Measurements from ENCODE around the gene EFS.
"Not testable (repeated sequence)": the region's sequence is repeated elsewhere in the genome, so short reads cannot be mapped to it uniquely, and the experiment has no call there.

The EFS gene

GRCh38 chr14:23398348-23398747, 33.4 kb upstream of the EFS start:
- no peak overlapping the region for H4K5ac ChIP-seq (ENCODE audit: low read length)
- H3K27ac ChIP-seq (ENCODE audit: low read depth, low read length): no peak overlapping the region
- H3K27me3 ChIP-seq (ENCODE audit: insufficient read depth, low read length, poor library complexity): no peaks in the 10 kb centered on the region
- no peak overlapping the region for H2BK15ac ChIP-seq (replicated peaks; ENCODE audit: low read depth)
- no peaks in the 10 kb centered on the region for H3K4me1 ChIP-seq (ENCODE audit: control insufficient read depth, low read depth, low read length)
- H3K79me1 ChIP-seq (ENCODE audit: low read length): no peaks in the 10 kb centered on the region
- no peaks in the 10 kb centered on the region for H3K79me2 ChIP-seq (ENCODE audit: control insufficient read depth, insufficient read depth, low read length)
- H4K8ac ChIP-seq (ENCODE audit: low read depth, low read length): no peak overlapping the region
- DNase-seq: no peak
- no CpG with 5 or more reads among the region's 4 CpGs for WGBS (ENCODE audit: extremely low coverage, insufficient coverage, low lambda C conversion rate)
- no peak overlapping the region for H3K4me2 ChIP-seq (ENCODE audit: low read length)
- no peak overlapping the region for H3K56ac ChIP-seq (ENCODE audit: low read length)
- H3K36me3 ChIP-seq (ENCODE audit: control insufficient read depth, insufficient read depth, low read length): no peaks in the 10 kb centered on the region
- H3K4ac ChIP-seq (ENCODE audit: low read depth, low read length): no peak overlapping the region
- H2AK5ac ChIP-seq (ENCODE audit: low read length): no peak overlapping the region
- H2BK120ac ChIP-seq (ENCODE audit: low read depth, low read length): no peak overlapping the region
- no peak overlapping the region for H3K4me3 ChIP-seq (ENCODE audit: low read length)
- H3K9ac ChIP-seq (ENCODE audit: low read length): no peak overlapping the region
- H2BK5ac ChIP-seq (ENCODE audit: low read length): no peak overlapping the region
- H3K18ac ChIP-seq (ENCODE audit: low read length): no peak overlapping the region
- no peak overlapping the region for H3K23ac ChIP-seq (ENCODE audit: low read length)

GRCh38 chr14:23396781-23397407, 31.9 kb upstream of the EFS start:
- H4K8ac ChIP-seq (ENCODE audit: low read depth, low read length): no peak overlapping the region
- no peaks in the 10 kb centered on the region for H3K4me1 ChIP-seq (ENCODE audit: control insufficient read depth, low read depth, low read length)
- H3K9ac ChIP-seq (ENCODE audit: low read length): no peak overlapping the region
- H3K79me2 ChIP-seq (ENCODE audit: control insufficient read depth, insufficient read depth, low read length): no peaks in the 10 kb centered on the region
- no peak overlapping the region for H3K27ac ChIP-seq (ENCODE audit: low read depth, low read length)
- H3K4ac ChIP-seq (ENCODE audit: low read depth, low read length): no peak overlapping the region
- H2BK15ac ChIP-seq (replicated peaks; ENCODE audit: low read depth): no peak overlapping the region
- no peak overlapping the region for H3K18ac ChIP-seq (ENCODE audit: low read length)
- H3K4me2 ChIP-seq (ENCODE audit: low read length): no peak overlapping the region
- no peaks in the 10 kb centered on the region for H3K27me3 ChIP-seq (ENCODE audit: insufficient read depth, low read length, poor library complexity)
- H3K79me1 ChIP-seq (ENCODE audit: low read length): no peaks in the 10 kb centered on the region
- H2BK5ac ChIP-seq (ENCODE audit: low read length): no peak overlapping the region
- H2BK120ac ChIP-seq (ENCODE audit: low read depth, low read length): no peak overlapping the region
- no peak for DNase-seq
- WGBS (ENCODE audit: extremely low coverage, insufficient coverage, low lambda C conversion rate): no CpG with 5 or more reads among the region's 10 CpGs
- H4K5ac ChIP-seq (ENCODE audit: low read length): no peak overlapping the region
- H2AK5ac ChIP-seq (ENCODE audit: low read length): no peak overlapping the region
- no peak overlapping the region for H3K23ac ChIP-seq (ENCODE audit: low read length)
- H3K4me3 ChIP-seq (ENCODE audit: low read length): no peak overlapping the region
- H3K36me3 ChIP-seq (ENCODE audit: control insufficient read depth, insufficient read depth, low read length): no peaks in the 10 kb centered on the region
- H3K56ac ChIP-seq (ENCODE audit: low read length): no peak overlapping the region

GRCh38 chr14:23396126-23396525, 31.2 kb upstream of the EFS start:
- Histone ChIP-seq H2BK15ac (replicated peaks; ENCODE audit: low read depth) (no peak overlapping the region), H3K79me1 (ENCODE audit: low read length) (no peaks in the 10 kb centered on the region), H3K4me1 (ENCODE audit: control insufficient read depth, low read depth, low read length) (no peaks in the 10 kb centered on the region), H3K36me3 (ENCODE audit: control insufficient read depth, insufficient read depth, low read length) (no peaks in the 10 kb centered on the region), H2AK5ac (ENCODE audit: low read length) (no peak overlapping the region), H4K8ac (ENCODE audit: low read depth, low read length) (no peak overlapping the region), H3K27me3 (ENCODE audit: insufficient read depth, low read length, poor library complexity) (no peaks in the 10 kb centered on the region), H3K18ac (ENCODE audit: low read length) (no peak overlapping the region), H3K9ac (ENCODE audit: low read length) (no peak overlapping the region), H3K4ac (ENCODE audit: low read depth, low read length) (no peak overlapping the region), H3K56ac (ENCODE audit: low read length) (no peak overlapping the region), H4K5ac (ENCODE audit: low read length) (no peak overlapping the region), H3K27ac (ENCODE audit: low read depth, low read length) (no peak overlapping the region), H3K79me2 (ENCODE audit: control insufficient read depth, insufficient read depth, low read length) (no peaks in the 10 kb centered on the region), H3K4me2 (ENCODE audit: low read length) (no peak overlapping the region), H3K23ac (ENCODE audit: low read length) (no peak overlapping the region), H3K4me3 (ENCODE audit: low read length) (no peak overlapping the region), H2BK120ac (ENCODE audit: low read depth, low read length) (no peak overlapping the region), H2BK5ac (ENCODE audit: low read length) (no peak overlapping the region)
- no CpG with 5 or more reads among the region's 10 CpGs for WGBS (ENCODE audit: extremely low coverage, insufficient coverage, low lambda C conversion rate)
- DNase-seq: no peak

- no peak overlapping the region for H3K18ac ChIP-seq (ENCODE audit: low read length)
- no peak overlapping the region for H4K8ac ChIP-seq (ENCODE audit: low read depth, low read length)
- H2BK120ac ChIP-seq (ENCODE audit: low read depth, low read length): no peak overlapping the region
- no peak overlapping the region for H2BK5ac ChIP-seq (ENCODE audit: low read length)
- no peak overlapping the region for H3K27ac ChIP-seq (ENCODE audit: low read depth, low read length)
- no peak overlapping the region for H3K4ac ChIP-seq (ENCODE audit: low read depth, low read length)
- H3K36me3 ChIP-seq (ENCODE audit: control insufficient read depth, insufficient read depth, low read length): no peaks in the 10 kb centered on the region
- H3K79me1 ChIP-seq (ENCODE audit: low read length): no peaks in the 10 kb centered on the region
- no peak overlapping the region for H2BK15ac ChIP-seq (replicated peaks; ENCODE audit: low read depth)
- no peak overlapping the region for H2AK5ac ChIP-seq (ENCODE audit: low read length)
- WGBS (ENCODE audit: extremely low coverage, insufficient coverage, low lambda C conversion rate): no CpG with 5 or more reads among the region's 7 CpGs
- H3K9ac ChIP-seq (ENCODE audit: low read length): no peak overlapping the region
- DNase-seq: peak; percentile 13
- H3K4me1 ChIP-seq (ENCODE audit: control insufficient read depth, low read depth, low read length): no peaks in the 10 kb centered on the region
- no peak overlapping the region for H3K23ac ChIP-seq (ENCODE audit: low read length)
- H3K4me2 ChIP-seq (ENCODE audit: low read length): no peak overlapping the region
- H3K27me3 ChIP-seq (ENCODE audit: insufficient read depth, low read length, poor library complexity): no peaks in the 10 kb centered on the region
- no peaks in the 10 kb centered on the region for H3K79me2 ChIP-seq (ENCODE audit: control insufficient read depth, insufficient read depth, low read length)
- H4K5ac ChIP-seq (ENCODE audit: low read length): no peak overlapping the region
- H3K4me3 ChIP-seq (ENCODE audit: low read length): no peak overlapping the region
- no peak overlapping the region for H3K56ac ChIP-seq (ENCODE audit: low read length)
Measured at GRCh38 chr14:23392613-23393012, 27.6 kb upstream of the EFS start.

GRCh38 chr14:23389871-23390270, 24.9 kb upstream of the EFS start:
- WGBS (ENCODE audit: extremely low coverage, insufficient coverage, low lambda C conversion rate): no CpG with 5 or more reads among the region's 19 CpGs

GRCh38 chr14:23389396-23389795, 24.4 kb upstream of the EFS start:
- H4K8ac ChIP-seq (ENCODE audit: low read depth, low read length): no peak overlapping the region
- H3K23ac ChIP-seq (ENCODE audit: low read length): no peak overlapping the region
- WGBS (ENCODE audit: extremely low coverage, insufficient coverage, low lambda C conversion rate): no CpG with 5 or more reads among the region's 12 CpGs
- no peaks in the 10 kb centered on the region for H3K4me1 ChIP-seq (ENCODE audit: control insufficient read depth, low read depth, low read length)
- H3K36me3 ChIP-seq (ENCODE audit: control insufficient read depth, insufficient read depth, low read length): no peaks in the 10 kb centered on the region
- no peak overlapping the region for H3K4me3 ChIP-seq (ENCODE audit: low read length)
- H3K27me3 ChIP-seq (ENCODE audit: insufficient read depth, low read length, poor library complexity): no peaks in the 10 kb centered on the region
- no peak overlapping the region for H3K9ac ChIP-seq (ENCODE audit: low read length)
- no peak overlapping the region for H2BK120ac ChIP-seq (ENCODE audit: low read depth, low read length)
- no peak overlapping the region for H3K4me2 ChIP-seq (ENCODE audit: low read length)
- no peaks in the 10 kb centered on the region for H3K79me2 ChIP-seq (ENCODE audit: control insufficient read depth, insufficient read depth, low read length)
- no peak overlapping the region for H3K18ac ChIP-seq (ENCODE audit: low read length)
- DNase-seq: no peak
- no peak overlapping the region for H2BK5ac ChIP-seq (ENCODE audit: low read length)
- H3K56ac ChIP-seq (ENCODE audit: low read length): peak overlapping the region; percentile 15
- H3K27ac ChIP-seq (ENCODE audit: low read depth, low read length): no peak overlapping the region
- no peak overlapping the region for H2AK5ac ChIP-seq (ENCODE audit: low read length)
- no peaks in the 10 kb centered on the region for H3K79me1 ChIP-seq (ENCODE audit: low read length)
- H2BK15ac ChIP-seq (replicated peaks; ENCODE audit: low read depth): no peak overlapping the region
- no peak overlapping the region for H3K4ac ChIP-seq (ENCODE audit: low read depth, low read length)
- H4K5ac ChIP-seq (ENCODE audit: low read length): no peak overlapping the region

More at GRCh38 chr14:23389871-23390270, 24.9 kb upstream of the EFS start:
- H4K8ac ChIP-seq (ENCODE audit: low read depth, low read length); H3K36me3 ChIP-seq (ENCODE audit: control insufficient read depth, insufficient read depth, low read length); H3K27ac ChIP-seq (ENCODE audit: low read depth, low read length); H3K4ac ChIP-seq (ENCODE audit: low read depth, low read length); H2BK120ac ChIP-seq (ENCODE audit: low read depth, low read length); DNase-seq; H3K79me2 ChIP-seq (ENCODE audit: control insufficient read depth, insufficient read depth, low read length); H3K79me1 ChIP-seq (ENCODE audit: low read length); H3K4me2 ChIP-seq (ENCODE audit: low read length); H3K4me3 ChIP-seq (ENCODE audit: low read length); H3K9ac ChIP-seq (ENCODE audit: low read length); H3K56ac ChIP-seq (ENCODE audit: low read length); H3K27me3 ChIP-seq (ENCODE audit: insufficient read depth, low read length, poor library complexity); H2AK5ac ChIP-seq (ENCODE audit: low read length); H2BK5ac ChIP-seq (ENCODE audit: low read length); H3K18ac ChIP-seq (ENCODE audit: low read length); H3K23ac ChIP-seq (ENCODE audit: low read length); H4K5ac ChIP-seq (ENCODE audit: low read length); H3K4me1 ChIP-seq (ENCODE audit: control insufficient read depth, low read depth, low read length); H2BK15ac ChIP-seq (replicated peaks; ENCODE audit: low read depth): not testable (repeated sequence)
